SK-N-SH treated with all-trans-retinoic acid at 6 μM for 48 hours (cell line): Measurements from ENCODE around the gene RAB11B.
"Not testable (repeated sequence)": the region's sequence is repeated elsewhere in the genome, so short reads cannot be mapped to it uniquely, and the experiment has no call there.

Experiments
- ESRRG ChIP-seq: fragments of 250-450 bp; sonication (Bioruptor Pico); IDR thresholded peaks from 2 replicates; pipeline ENCODE4 v1.6.1; 2021; ENCODE audit warnings: mild to moderate bottlenecking
- ISL1 ChIP-seq: fragments of 250-450 bp; sonication (Bioruptor Pico); IDR thresholded peaks from 2 replicates; pipeline ENCODE4 v2.1.2; 2022; ENCODE audit warnings: mild to moderate bottlenecking, moderate library complexity
- OSR1 ChIP-seq: fragments of 250-450 bp; sonication (Bioruptor Pico); IDR thresholded peaks from 2 replicates; pipeline ENCODE4 v1.8.0; 2022; ENCODE audit warnings: moderate library complexity, mild to moderate bottlenecking, inconsistent platforms
- RARB ChIP-seq: fragments of 250-450 bp; sonication (Bioruptor Pico); IDR thresholded peaks from 2 replicates; pipeline ENCODE4 v1.8.0; 2021; ENCODE audit warnings: mild to moderate bottlenecking, moderate library complexity
- ZNF565 ChIP-seq: fragments of 450-650 bp; formaldehyde crosslinking; conservative IDR thresholded peaks from 2 replicates; pipeline ENCODE4 v1.5.0; 2020; ENCODE audit warnings: low read depth, mild to moderate bottlenecking, moderate library complexity
- TF ChIP-seq, protein P1 (sequence below): fragments of 250-450 bp; sonication (Bioruptor Pico); IDR thresholded peaks from 2 replicates; pipeline ENCODE4 v1.8.0; 2020; ENCODE audit warnings: mild to moderate bottlenecking, moderate library complexity, borderline replicate concordance
- TF ChIP-seq, protein P2 (sequence below): fragments of 250-450 bp; sonication (Bioruptor Pico); IDR thresholded peaks from 2 replicates; pipeline ENCODE4 v1.5.1; 2021; ENCODE audit warnings: mild to moderate bottlenecking, moderate library complexity

DNA sequence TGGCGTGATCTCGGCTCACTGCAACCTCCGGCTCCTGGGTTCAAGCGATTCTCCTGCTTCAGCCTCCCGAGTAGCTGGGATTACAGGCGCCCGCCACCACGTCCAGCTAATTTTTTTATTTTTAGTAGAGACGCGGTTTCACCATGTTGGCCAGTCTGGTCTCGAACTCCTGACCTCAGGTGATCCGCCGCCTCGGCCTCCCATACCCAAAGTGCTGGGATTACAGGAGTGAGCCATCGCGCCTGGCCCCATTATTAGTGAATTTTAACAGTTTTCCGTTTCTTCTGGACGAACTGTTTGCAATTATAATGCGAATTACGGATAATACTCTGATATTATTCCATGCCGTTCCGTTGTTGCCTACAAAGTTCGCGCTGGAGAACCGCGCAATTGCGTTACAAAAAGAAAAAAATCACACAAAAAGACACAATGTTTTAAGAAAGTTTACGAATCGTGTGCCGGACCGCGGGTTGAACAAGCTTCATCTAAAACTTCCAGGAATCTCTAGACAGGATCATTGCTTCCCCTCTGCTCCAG is 54.0 kb downstream of the RAB11B start:
- TF ChIP-seq OSR1; RARB (CRISPR knock-in tag); ZNF565 (CRISPR knock-in tag); ESRRG (CRISPR knock-in tag); ISL1 (CRISPR knock-in tag): not testable (repeated sequence)
- TF ChIP-seq, protein P1, sequence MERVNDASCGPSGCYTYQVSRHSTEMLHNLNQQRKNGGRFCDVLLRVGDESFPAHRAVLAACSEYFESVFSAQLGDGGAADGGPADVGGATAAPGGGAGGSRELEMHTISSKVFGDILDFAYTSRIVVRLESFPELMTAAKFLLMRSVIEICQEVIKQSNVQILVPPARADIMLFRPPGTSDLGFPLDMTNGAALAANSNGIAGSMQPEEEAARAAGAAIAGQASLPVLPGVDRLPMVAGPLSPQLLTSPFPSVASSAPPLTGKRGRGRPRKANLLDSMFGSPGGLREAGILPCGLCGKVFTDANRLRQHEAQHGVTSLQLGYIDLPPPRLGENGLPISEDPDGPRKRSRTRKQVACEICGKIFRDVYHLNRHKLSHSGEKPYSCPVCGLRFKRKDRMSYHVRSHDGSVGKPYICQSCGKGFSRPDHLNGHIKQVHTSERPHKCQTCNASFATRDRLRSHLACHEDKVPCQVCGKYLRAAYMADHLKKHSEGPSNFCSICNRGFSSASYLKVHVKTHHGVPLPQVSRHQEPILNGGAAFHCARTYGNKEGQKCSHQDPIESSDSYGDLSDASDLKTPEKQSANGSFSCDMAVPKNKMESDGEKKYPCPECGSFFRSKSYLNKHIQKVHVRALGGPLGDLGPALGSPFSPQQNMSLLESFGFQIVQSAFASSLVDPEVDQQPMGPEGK (CRISPR knock-in tag): not testable (repeated sequence)
- TF ChIP-seq, protein P2, sequence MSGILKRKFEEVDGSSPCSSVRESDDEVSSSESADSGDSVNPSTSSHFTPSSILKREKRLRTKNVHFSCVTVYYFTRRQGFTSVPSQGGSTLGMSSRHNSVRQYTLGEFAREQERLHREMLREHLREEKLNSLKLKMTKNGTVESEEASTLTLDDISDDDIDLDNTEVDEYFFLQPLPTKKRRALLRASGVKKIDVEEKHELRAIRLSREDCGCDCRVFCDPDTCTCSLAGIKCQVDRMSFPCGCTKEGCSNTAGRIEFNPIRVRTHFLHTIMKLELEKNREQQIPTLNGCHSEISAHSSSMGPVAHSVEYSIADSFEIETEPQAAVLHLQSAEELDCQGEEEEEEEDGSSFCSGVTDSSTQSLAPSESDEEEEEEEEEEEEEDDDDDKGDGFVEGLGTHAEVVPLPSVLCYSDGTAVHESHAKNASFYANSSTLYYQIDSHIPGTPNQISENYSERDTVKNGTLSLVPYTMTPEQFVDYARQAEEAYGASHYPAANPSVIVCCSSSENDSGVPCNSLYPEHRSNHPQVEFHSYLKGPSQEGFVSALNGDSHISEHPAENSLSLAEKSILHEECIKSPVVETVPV: not testable (repeated sequence)
